Hematopoietic multipotent progenitor cell treated with erythropoietin and hydrocortisone succinate and interleukin-3 and kit ligand, for 4 days (in vitro differentiated cells): ENCODE results near the gene KLHL30.

ENCODE experiments used
- DNase-seq: peaks from one replicate; pipeline ENCODE4 v3.0.0-alpha.2; 2015

The KLHL30 gene

GRCh38 chr2:238131761-238132462, 6.6 kb upstream of the KLHL30 start:
- DNase-seq: no peak

GRCh38 chr2:238132463-238133450, 5.7 kb upstream of the KLHL30 start:
- DNase-seq: no peak

- no peak for DNase-seq
Measured at GRCh38 chr2:238133499-238134392, 4.7 kb upstream of the KLHL30 start.

- DNase-seq: no peak
Measured at GRCh38 chr2:238134393-238134785, 4.1 kb upstream of the KLHL30 start.

GRCh38 chr2:238135601-238136150, 2.8 kb upstream of the KLHL30 start:
- DNase-seq: no peak

- DNase-seq: peak; percentile 43
Measured at GRCh38 chr2:238136820-238137537, 1.5 kb upstream of the KLHL30 start.

- DNase-seq: no peak
Measured at GRCh38 chr2:238137885-238138284, 583 bp upstream of the KLHL30 start.

- peak; percentile 48 for DNase-seq
Measured at GRCh38 chr2:238139196-238140039, 950 bp downstream of the KLHL30 start.

- DNase-seq: no peak
Measured at GRCh38 chr2:238140040-238140439, 1.6 kb downstream of the KLHL30 start.

- no peak for DNase-seq
Measured at GRCh38 chr2:238140721-238141540, 2.5 kb downstream of the KLHL30 start.

GRCh38 chr2:238141541-238142318, 3.3 kb downstream of the KLHL30 start:
- DNase-seq: peak; percentile 80

GRCh38 chr2:238142382-238143205, 4.1 kb downstream of the KLHL30 start:
- no peak for DNase-seq

GRCh38 chr2:238143239-238143951, 4.9 kb downstream of the KLHL30 start:
- peak; percentile 33 for DNase-seq

GRCh38 chr2:238144262-238144661, 5.8 kb downstream of the KLHL30 start:
- DNase-seq: no peak

- no peak for DNase-seq
Measured at GRCh38 chr2:238145046-238145445, 6.6 kb downstream of the KLHL30 start.

- no peak for DNase-seq
Measured at GRCh38 chr2:238145851-238146250, 7.4 kb downstream of the KLHL30 start.

- DNase-seq: no peak
Measured at GRCh38 chr2:238146884-238147544, 8.5 kb downstream of the KLHL30 start.
